IPS DF 6.9 (cell line): Measurements from ENCODE around the gene KRT2.

ENCODE experiments used
- DNase-seq: peaks from one replicate; pipeline ENCODE4 v3.0.0-alpha.2; 2013; ENCODE audit warnings: low read depth, low spot score
- H3K27ac ChIP-seq: one replicate; pipeline ENCODE4 v1.5.1; 2013; ENCODE audit warnings: low read length, control low read depth
- H3K27me3 ChIP-seq: 2 replicates; pipeline ENCODE4 v1.6.1; 2013; ENCODE audit warnings: mild to moderate bottlenecking, low read length; ENCODE audit not compliant: control insufficient read depth, insufficient read depth
- H3K36me3 ChIP-seq: 2 replicates; pipeline ENCODE4 v1.6.1; 2013; ENCODE audit warnings: low read length; ENCODE audit not compliant: control insufficient read depth, insufficient read depth
- H3K4me1 ChIP-seq: 2 replicates; pipeline ENCODE4 v1.6.1; 2013; ENCODE audit warnings: low read length; ENCODE audit not compliant: control insufficient read depth, insufficient read depth
- H3K4me3 ChIP-seq: 2 replicates; pipeline ENCODE4 v1.5.1; 2013; ENCODE audit warnings: mild to moderate bottlenecking, low read length
- H3K9me3 ChIP-seq: 2 replicates; pipeline ENCODE4 v1.6.1; 2013; ENCODE audit warnings: low read length, inconsistent platforms; ENCODE audit not compliant: control insufficient read depth, insufficient read depth
- whole genome bisulfite sequencing: extraction: QIAGEN DNeasy Blood & Tissue Kit; methylation state at CpG from one replicate; pipeline ENCODE4 v1.1.7; 2013; ENCODE audit warnings: mixed read lengths, missing lambda C conversion rate; ENCODE audit not compliant: insufficient read length, insufficient coverage; 5-methylcytosine and 5-hydroxymethylcytosine counted together

The KRT2 gene

DNA sequence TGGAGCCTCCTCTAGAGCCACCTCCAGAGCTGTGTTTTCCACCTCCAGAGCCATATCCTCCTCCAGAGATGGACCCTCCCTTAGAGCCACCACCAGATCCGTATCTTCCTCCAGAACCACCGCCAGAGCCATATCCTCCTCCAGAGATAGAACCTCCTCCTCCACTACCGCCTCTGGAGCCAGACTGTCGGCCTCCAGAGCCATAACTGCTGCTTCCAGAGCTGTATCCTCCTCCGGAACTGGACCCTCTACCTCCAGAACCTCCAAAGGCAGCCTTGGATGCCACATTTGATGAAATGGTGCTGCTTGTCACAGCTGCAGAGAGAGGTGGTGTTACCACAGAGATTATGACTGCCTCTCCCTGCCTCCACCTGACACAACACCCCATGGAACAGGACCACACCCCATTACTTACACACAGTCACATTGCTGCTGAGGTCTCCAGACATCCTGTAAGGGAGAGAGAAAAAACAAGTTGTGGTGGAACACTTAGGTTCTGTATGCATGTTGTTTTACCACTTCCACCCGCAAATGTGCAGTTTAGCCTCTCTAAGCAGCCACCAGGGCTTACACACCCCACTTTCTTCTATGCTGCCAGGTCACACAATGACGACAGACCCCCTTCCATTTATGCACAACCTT, 6.8 kb downstream of the KRT2 start:
- H3K9me3 ChIP-seq = no peaks in the 10 kb centered on the region
- no peak overlapping the region for H3K4me3 ChIP-seq
- no peaks in the 10 kb centered on the region for H3K4me1 ChIP-seq
- H3K27ac ChIP-seq = no peak overlapping the region
- no CpG with 5 or more reads among the region's 7 CpGs for WGBS
- H3K27me3 ChIP-seq = no peaks in the 10 kb centered on the region
- H3K36me3 ChIP-seq = no peaks in the 10 kb centered on the region
- no peak for DNase-seq

DNA sequence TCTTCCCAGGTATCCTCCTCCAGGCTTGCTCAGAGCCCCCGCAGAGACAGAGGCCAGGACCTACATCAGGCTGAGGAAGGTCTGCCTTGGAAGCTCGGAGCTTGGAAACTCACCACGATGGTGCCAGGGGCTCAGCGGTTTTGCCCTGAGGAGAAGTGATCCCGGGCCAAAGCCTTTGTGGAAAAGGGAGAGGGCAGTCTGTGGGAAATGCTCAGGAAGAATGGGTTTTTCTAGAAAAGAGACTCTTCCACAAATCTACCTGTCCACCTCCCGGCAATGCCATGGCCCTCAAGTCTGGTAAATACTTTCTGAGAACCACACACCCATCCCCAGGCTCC, 8.0 kb downstream of the KRT2 start:
- no CpG with 5 or more reads among the region's 6 CpGs for WGBS
- Histone ChIP-seq H3K36me3 (no peaks in the 10 kb centered on the region), H3K9me3 (no peaks in the 10 kb centered on the region), H3K27ac (no peak overlapping the region), H3K27me3 (no peaks in the 10 kb centered on the region), H3K4me1 (no peaks in the 10 kb centered on the region), H3K4me3 (no peak overlapping the region)
- no peak for DNase-seq

- no peaks in the 10 kb centered on the region for H3K27me3 ChIP-seq
- no peak for DNase-seq
- H3K27ac ChIP-seq = no peak overlapping the region
- WGBS = no CpG with 5 or more reads among the region's 10 CpGs
- H3K36me3 ChIP-seq = no peaks in the 10 kb centered on the region
- H3K4me1 ChIP-seq = no peaks in the 10 kb centered on the region
- no peak overlapping the region for H3K4me3 ChIP-seq
- H3K9me3 ChIP-seq = no peaks in the 10 kb centered on the region
Observed at GRCh38 chr12:52643233-52644077, 8.6 kb downstream of the KRT2 start.

DNA sequence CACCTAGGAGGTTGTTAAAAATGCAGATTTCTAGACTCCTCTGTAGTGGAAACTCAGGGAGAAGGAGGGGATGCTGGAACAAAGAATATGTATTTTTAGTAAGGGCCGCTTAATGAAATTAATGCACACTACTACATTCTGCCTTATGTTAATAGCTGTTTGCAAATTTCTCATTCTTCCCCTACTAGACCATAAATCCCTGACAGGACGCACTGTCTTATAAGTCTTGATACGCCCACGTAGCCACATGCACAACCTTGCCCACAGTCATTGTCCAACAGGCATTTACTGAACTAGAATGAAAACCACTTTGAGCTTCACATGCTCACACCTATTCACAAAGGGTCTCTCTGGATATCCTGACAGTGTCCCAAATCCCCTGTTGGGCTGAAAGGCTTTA, 10.5 kb downstream of the KRT2 start:
- no peaks in the 10 kb centered on the region for H3K27me3 ChIP-seq
- H3K4me3 ChIP-seq = no peak overlapping the region
- H3K36me3 ChIP-seq = no peaks in the 10 kb centered on the region
- no peaks in the 10 kb centered on the region for H3K4me1 ChIP-seq
- H3K9me3 ChIP-seq = no peaks in the 10 kb centered on the region
- no peak for DNase-seq
- H3K27ac ChIP-seq = no peak overlapping the region
- no CpG with 5 or more reads among the region's 4 CpGs for WGBS

- no peak for DNase-seq
- Histone ChIP-seq H3K4me1 (no peaks in the 10 kb centered on the region), H3K36me3 (no peaks in the 10 kb centered on the region), H3K27me3 (no peaks in the 10 kb centered on the region), H3K4me3 (no peak overlapping the region), H3K27ac (no peak overlapping the region), H3K9me3 (no peaks in the 10 kb centered on the region)
- WGBS = no CpG with 5 or more reads among the region's 4 CpGs
Observed at GRCh38 chr12:52637299-52637698, 14.7 kb downstream of the KRT2 start.

GRCh38 chr12:52636592-52637258, 15.3 kb downstream of the KRT2 start:
- no peaks in the 10 kb centered on the region for H3K4me1 ChIP-seq
- H3K4me3 ChIP-seq = no peak overlapping the region
- no peaks in the 10 kb centered on the region for H3K9me3 ChIP-seq
- no peaks in the 10 kb centered on the region for H3K27me3 ChIP-seq
- no peaks in the 10 kb centered on the region for H3K36me3 ChIP-seq
- no CpG with 5 or more reads among the region's 5 CpGs for WGBS
- no peak overlapping the region for H3K27ac ChIP-seq
- DNase-seq = no peak

- no peak overlapping the region for H3K4me3 ChIP-seq
- no CpG with 5 or more reads among the region's 6 CpGs for WGBS
- no peaks in the 10 kb centered on the region for H3K9me3 ChIP-seq
- H3K27ac ChIP-seq = no peak overlapping the region
- no peaks in the 10 kb centered on the region for H3K36me3 ChIP-seq
- no peaks in the 10 kb centered on the region for H3K27me3 ChIP-seq
- no peaks in the 10 kb centered on the region for H3K4me1 ChIP-seq
- no peak for DNase-seq
Observed at GRCh38 chr12:52636189-52636588, 15.8 kb downstream of the KRT2 start.

GRCh38 chr12:52634266-52635056, 17.6 kb downstream of the KRT2 start:
- Histone ChIP-seq H3K9me3 (no peaks in the 10 kb centered on the region), H3K4me1 (no peaks in the 10 kb centered on the region), H3K27ac (no peak overlapping the region), H3K36me3 (no peaks in the 10 kb centered on the region), H3K27me3 (no peaks in the 10 kb centered on the region), H3K4me3 (no peak overlapping the region)
- no peak for DNase-seq
- no CpG with 5 or more reads among the region's 7 CpGs for WGBS

- Histone ChIP-seq H3K4me3 (no peak overlapping the region), H3K9me3 (no peaks in the 10 kb centered on the region), H3K27ac (no peak overlapping the region), H3K27me3 (no peaks in the 10 kb centered on the region), H3K36me3 (no peaks in the 10 kb centered on the region), H3K4me1 (no peaks in the 10 kb centered on the region)
- no peak for DNase-seq
- no CpG with 5 or more reads among the region's 4 CpGs for WGBS
Observed at GRCh38 chr12:52633383-52633782, 18.6 kb downstream of the KRT2 start.

- no peaks in the 10 kb centered on the region for H3K9me3 ChIP-seq
- no peaks in the 10 kb centered on the region for H3K27me3 ChIP-seq
- no peaks in the 10 kb centered on the region for H3K36me3 ChIP-seq
- no peak overlapping the region for H3K27ac ChIP-seq
- WGBS = no CpG with 5 or more reads among the region's 4 CpGs
- no peaks in the 10 kb centered on the region for H3K4me1 ChIP-seq
- no peak overlapping the region for H3K4me3 ChIP-seq
- no peak for DNase-seq
Observed at GRCh38 chr12:52632656-52633055, 19.4 kb downstream of the KRT2 start.
